ENCODE data around the gene ZNF536. TPM values are rescaled to one million over a fixed set of nuclear protein-coding genes. Genes with fewer than 3 reads are reported as not detected.

The ZNF536 gene
- total RNA-seq, 1 experiment from 2014 or later, result not detected

GRCh38 chr19:30385666-30386065 lies 13.5 kb downstream of the ZNF536 start:
- no peaks in the 10 kb centered on the region for H3K4me1 ChIP-seq
- no TSS peak for BruUV-seq (replicated peaks)
- ChIA-PET CTCF (no interaction called here), POLR2A (no interaction called here)
- Mint-ChIP-seq H3K27me3 (ENCODE audit: insufficient read depth, unreplicated experiment) (peaks cover 22% of the 10 kb centered on the region), H3K27ac (ENCODE audit: unreplicated experiment) (no peak overlapping the region), H3K4me1 (ENCODE audit: low read depth, unreplicated experiment) (no peaks in the 10 kb centered on the region), H3K36me3 (ENCODE audit: insufficient read depth, unreplicated experiment) (no peaks in the 10 kb centered on the region), H3K4me3 (ENCODE audit: unreplicated experiment) (no peak overlapping the region), H3K9me3 (ENCODE audit: unreplicated experiment) (no peaks in the 10 kb centered on the region)
- no peak for TF ChIP-seq CTCF (IDR thresholded peaks at IDR 0.05; ENCODE audit: insufficient read depth in 1 of 2, low read depth in 1 of 2, low read length in 1 of 2, severe bottlenecking in 1 of 2, unreplicated experiment in 1 of 2)
- no peaks in the 10 kb centered on the region for H3K27me3 ChIP-seq (replicated peaks; ENCODE audit: control insufficient read depth, insufficient read depth, low read length)
- no peak overlapping the region for H3K4me3 ChIP-seq (ENCODE audit: low read depth, low read length)
- intact Hi-C loops (cut with micrococcal nuclease; ENCODE audit: unreplicated experiment), result no loop called here
- no peaks in the 10 kb centered on the region for H3K9me3 ChIP-seq
- no peaks in the 10 kb centered on the region for H3K36me3 ChIP-seq (ENCODE audit: control insufficient read depth, insufficient read depth, low read length)
- DNase-seq, result no peak

GRCh38 chr19:30386551-30387143 lies 14.5 kb downstream of the ZNF536 start:
- H3K4me3 ChIP-seq (ENCODE audit: low read depth, low read length), result no peak overlapping the region
- no peaks in the 10 kb centered on the region for H3K36me3 ChIP-seq (ENCODE audit: control insufficient read depth, insufficient read depth, low read length)
- Mint-ChIP-seq H3K4me3 (ENCODE audit: unreplicated experiment) (no peak overlapping the region), H3K9me3 (ENCODE audit: unreplicated experiment) (no peaks in the 10 kb centered on the region), H3K27me3 (ENCODE audit: insufficient read depth, unreplicated experiment) (peaks cover 17% of the 10 kb centered on the region), H3K36me3 (ENCODE audit: insufficient read depth, unreplicated experiment) (no peaks in the 10 kb centered on the region), H3K27ac (ENCODE audit: unreplicated experiment) (no peak overlapping the region), H3K4me1 (ENCODE audit: low read depth, unreplicated experiment) (no peaks in the 10 kb centered on the region)
- BruUV-seq (replicated peaks), result no TSS peak
- no peak for TF ChIP-seq CTCF (IDR thresholded peaks at IDR 0.05; ENCODE audit: insufficient read depth in 1 of 2, low read depth in 1 of 2, low read length in 1 of 2, severe bottlenecking in 1 of 2, unreplicated experiment in 1 of 2)
- POLR2A ChIA-PET, result no interaction called here
- CTCF ChIA-PET, result interaction anchor here (0.6 kb wide), 1 partner anchor 445 kb away, joined by 3 read pairs; no protein-coding TSS in a partner anchor
- DNase-seq, result no peak
- H3K27me3 ChIP-seq (replicated peaks; ENCODE audit: control insufficient read depth, insufficient read depth, low read length), result no peaks in the 10 kb centered on the region
- no peaks in the 10 kb centered on the region for H3K4me1 ChIP-seq
- no peaks in the 10 kb centered on the region for H3K9me3 ChIP-seq
- intact Hi-C loops (cut with micrococcal nuclease; ENCODE audit: unreplicated experiment), result no loop called here

- Histone ChIP-seq H3K36me3 (ENCODE audit: control insufficient read depth, insufficient read depth, low read length) (no peaks in the 10 kb centered on the region), H3K27me3 (replicated peaks; ENCODE audit: control insufficient read depth, insufficient read depth, low read length) (no peaks in the 10 kb centered on the region), H3K4me1 (no peaks in the 10 kb centered on the region), H3K9me3 (no peaks in the 10 kb centered on the region), H3K4me3 (ENCODE audit: low read depth, low read length) (no peak overlapping the region)
- no TSS peak for BruUV-seq (replicated peaks)
- Mint-ChIP-seq H3K4me3 (ENCODE audit: unreplicated experiment) (no peak overlapping the region), H3K36me3 (ENCODE audit: insufficient read depth, unreplicated experiment) (no peaks in the 10 kb centered on the region), H3K27ac (ENCODE audit: unreplicated experiment) (no peak overlapping the region), H3K9me3 (ENCODE audit: unreplicated experiment) (no peaks in the 10 kb centered on the region), H3K4me1 (ENCODE audit: low read depth, unreplicated experiment) (no peaks in the 10 kb centered on the region), H3K27me3 (ENCODE audit: insufficient read depth, unreplicated experiment) (peaks cover 15% of the 10 kb centered on the region)
- intact Hi-C loops (cut with micrococcal nuclease; ENCODE audit: unreplicated experiment), result no loop called here
- DNase-seq, result no peak
- TF ChIP-seq CTCF (IDR thresholded peaks at IDR 0.05; ENCODE audit: insufficient read depth in 1 of 2, low read depth in 1 of 2, low read length in 1 of 2, severe bottlenecking in 1 of 2, unreplicated experiment in 1 of 2), result no peak
- POLR2A ChIA-PET, result no interaction called here
- CTCF ChIA-PET, result interaction anchor here (0.6 kb wide), 1 partner anchor 446 kb away, joined by 3 read pairs; no protein-coding TSS in a partner anchor
Observed at GRCh38 chr19:30387311-30388115, 15.3 kb downstream of the ZNF536 start.
